ENCODE results near the gene NKAIN4.
A peak's percentile ranks its signal among the peaks of the same experiment; 100 is the strongest.

Gene NKAIN4

DNA sequence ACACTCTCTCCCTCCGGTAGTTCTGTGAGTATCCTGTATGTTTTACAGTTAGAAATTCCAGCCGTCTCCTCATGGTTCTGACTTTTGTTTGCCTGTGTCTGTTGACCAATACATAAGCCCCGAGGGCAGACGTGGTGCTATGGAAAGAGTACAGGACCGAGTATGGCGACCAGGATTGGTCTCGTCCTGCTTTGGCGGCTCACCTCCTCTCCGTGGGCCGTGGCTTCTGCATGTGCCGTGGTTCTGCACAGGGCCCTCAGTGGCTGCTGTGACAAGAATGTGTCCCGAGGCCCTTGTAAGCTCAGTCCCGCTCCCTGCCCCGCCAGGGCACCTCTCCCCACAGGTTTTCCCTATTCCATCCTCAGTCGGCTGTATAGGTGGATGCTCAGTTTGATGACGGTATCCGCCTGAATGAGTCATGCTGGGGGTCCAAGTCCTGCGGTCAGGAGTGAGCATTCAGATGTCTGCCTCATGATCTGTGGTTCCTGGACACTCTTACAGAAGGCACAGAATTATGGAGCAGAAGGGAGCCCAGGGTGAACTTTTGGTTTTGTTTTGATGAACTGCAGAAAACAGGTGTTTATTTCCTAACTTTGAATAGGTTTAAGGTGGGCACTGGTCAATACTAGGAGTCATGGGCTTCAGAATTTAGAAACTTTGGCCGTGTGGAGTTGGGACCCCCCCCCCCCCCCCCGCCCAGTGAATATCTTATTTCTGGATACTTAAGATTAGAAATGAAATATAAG, 19.5 kb upstream of the NKAIN4 start:
- H3K27ac ChIP-seq: peak overlapping the region; percentile 61
- no peak for TF ChIP-seq ZFX (IDR thresholded peaks at IDR 0.05; ENCODE audit: borderline replicate concordance)
- TF ChIP-seq CTCF (IDR thresholded peaks at IDR 0.05): no peak

- H3K27ac ChIP-seq: peak overlapping the region; percentile 61
- no peak for TF ChIP-seq CTCF (IDR thresholded peaks at IDR 0.05)
- TF ChIP-seq ZFX (IDR thresholded peaks at IDR 0.05; ENCODE audit: borderline replicate concordance): no peak
Measured at GRCh38 chr20:63273059-63273579, 18.9 kb upstream of the NKAIN4 start.

DNA sequence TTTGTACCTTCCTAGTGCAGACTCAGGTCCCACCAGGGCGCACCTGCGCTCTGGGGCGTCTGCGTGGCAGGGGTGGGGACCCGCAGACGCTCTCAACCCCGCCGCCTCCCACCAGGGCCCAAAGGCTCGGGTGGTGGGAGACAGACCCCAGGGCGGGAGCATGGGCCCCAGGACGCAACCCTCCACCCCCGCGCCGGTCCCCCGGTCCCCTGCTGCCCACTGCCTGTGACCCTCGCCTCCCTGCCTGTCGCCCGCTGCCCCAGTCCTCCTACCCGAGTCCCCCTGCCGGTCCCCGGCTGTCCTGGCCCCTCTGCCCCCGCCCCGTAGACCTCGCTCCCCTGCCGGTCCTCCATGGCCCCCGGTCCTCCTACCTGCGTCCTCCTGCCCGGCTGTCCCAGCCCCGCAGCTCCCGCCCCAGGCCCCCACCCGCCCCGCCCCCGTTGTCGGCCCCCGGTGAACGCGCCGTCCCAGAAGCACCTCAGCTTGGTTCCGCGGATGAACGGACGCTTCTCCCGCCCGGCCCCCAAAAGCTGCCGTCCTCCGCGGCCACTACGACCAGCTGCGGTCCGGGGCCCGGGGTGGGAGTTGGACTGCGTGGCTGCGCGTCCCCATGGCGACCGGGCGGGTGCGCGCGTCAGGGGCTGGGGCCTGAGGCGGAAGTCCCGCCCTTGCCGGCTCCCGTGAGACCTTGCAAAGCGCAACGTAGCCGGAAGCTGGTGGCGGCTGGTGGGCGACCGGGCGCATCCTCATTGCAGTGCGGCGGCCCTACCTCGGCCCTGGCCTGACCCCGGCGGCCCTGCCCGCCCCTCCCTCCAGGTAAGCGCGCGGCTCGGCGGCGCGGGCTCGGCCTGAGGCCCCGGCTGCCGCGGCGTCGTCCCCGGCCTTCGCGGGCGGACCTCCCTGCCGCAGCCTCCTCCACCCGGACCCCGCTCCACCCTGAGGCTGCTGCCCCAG, 18.1 kb upstream of the NKAIN4 start, which contains the start of gene ARFGAP1:
TSS of gene ARFGAP1 (plus strand) at position 709 of the 954 bp plus-strand sequence. CDS start 2,768 bp downstream, outside the sequence.
- no peak for TF ChIP-seq CTCF (IDR thresholded peaks at IDR 0.05)
- TF ChIP-seq ZFX (IDR thresholded peaks at IDR 0.05; ENCODE audit: borderline replicate concordance): no peak
- peak within 1 kb of the TSS; percentile 61 for H3K27ac ChIP-seq

DNA sequence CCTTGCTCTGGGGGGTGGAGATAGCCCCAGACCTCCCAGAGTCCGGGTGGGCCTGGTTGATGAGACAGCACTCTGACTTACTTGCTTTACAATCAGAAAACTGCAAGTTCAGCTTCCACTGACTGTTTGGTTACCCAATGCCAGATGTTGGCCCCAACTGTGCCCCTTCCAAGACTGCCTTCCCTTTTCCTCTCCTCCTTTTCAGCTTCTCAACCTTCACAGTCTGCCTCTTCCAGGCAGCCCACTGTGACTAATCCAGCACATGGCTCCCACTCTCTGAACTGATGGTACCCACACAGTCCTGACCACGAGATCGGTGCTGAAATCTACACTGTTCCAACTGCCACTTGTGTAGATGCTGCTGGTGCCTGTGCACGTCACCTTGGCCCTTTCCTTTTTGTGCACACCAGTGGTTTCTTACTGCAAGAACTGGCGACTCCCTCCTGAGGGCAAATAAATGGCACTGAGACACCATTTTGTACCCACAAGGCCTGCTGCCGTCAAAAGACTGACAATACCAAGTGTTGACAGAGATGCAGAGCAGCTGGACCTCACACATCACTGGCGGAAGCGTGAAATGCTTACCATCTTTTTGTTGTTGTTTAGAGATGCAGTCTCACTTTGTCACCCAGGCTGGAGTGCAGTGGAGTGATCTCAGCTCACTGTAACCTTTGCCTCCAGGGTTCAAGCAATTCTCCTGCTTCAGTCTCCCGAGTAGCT, 16.5 kb upstream of the NKAIN4 start:
- TF ChIP-seq ZFX (IDR thresholded peaks at IDR 0.05; ENCODE audit: borderline replicate concordance) (no peak), CTCF (IDR thresholded peaks at IDR 0.05) (no peak)

GRCh38 chr20:63269724-63270123, 15.5 kb upstream of the NKAIN4 start:
- no peak for TF ChIP-seq ZFX (IDR thresholded peaks at IDR 0.05; ENCODE audit: borderline replicate concordance)
- TF ChIP-seq CTCF (IDR thresholded peaks at IDR 0.05): no peak
- H3K27ac ChIP-seq: no peak overlapping the region

More for the DNA sequence above, 16.5 kb upstream of the NKAIN4 start:
- no peak overlapping the region for H3K27ac ChIP-seq

- no peak for TF ChIP-seq ZFX (IDR thresholded peaks at IDR 0.05; ENCODE audit: borderline replicate concordance)
- H3K27ac ChIP-seq: no peak overlapping the region
Measured at GRCh38 chr20:63268671-63269439, 14.6 kb upstream of the NKAIN4 start.

Measured in 22Rv1 (cell line).